GM19468 (cell line): Measurements from ENCODE around the gene CCL2.

Source experiments
- ATAC-seq: cut with Tn5 transposase; IDR thresholded peaks from one replicate; pipeline ENCODE4 v1.9.1; 2021; ENCODE audit warnings: mild to moderate bottlenecking, moderate library complexity, moderate number of reproducible peaks; ENCODE audit not compliant: unreplicated experiment; ENCODE audit errors: extremely low read depth

Gene CCL2

DNA sequence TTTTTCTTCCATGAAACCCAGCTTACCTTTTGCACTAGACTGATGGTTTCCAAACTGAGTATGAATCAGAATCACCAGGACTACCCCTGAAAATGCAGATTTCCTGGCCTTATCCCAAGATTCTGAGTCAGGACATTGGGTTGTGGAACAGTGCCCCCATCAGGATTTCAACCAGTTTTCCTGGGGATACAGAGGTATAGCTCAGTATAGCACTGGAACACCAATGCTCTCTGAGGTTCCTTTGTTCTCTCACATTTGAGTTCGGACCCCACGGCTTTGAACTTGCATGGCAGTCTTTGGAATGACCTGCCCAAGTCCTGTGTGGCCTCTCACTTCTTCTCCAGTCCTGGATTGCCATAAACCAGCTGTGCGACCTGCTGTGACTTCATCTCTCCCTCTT lies 51.4 kb downstream of the CCL2 start:
- no peak for ATAC-seq
